NCI-H82 treated with DMSO at 0.1 percent for 48 hours (cell line): ENCODE measurements around the gene CNTN4.
"Not testable (repeated sequence)": the region's sequence is repeated elsewhere in the genome, so short reads cannot be mapped to it uniquely, and the experiment has no call there.

Experiments used
- DNase-seq: peaks from one replicate; lab custom pipeline; 2025; ENCODE audit not compliant: unreplicated experiment; lab: John Stamatoyannopoulos, UW

The CNTN4 gene

GRCh38 chr3:2512881-2513280 is 414.2 kb downstream of the CNTN4 start:
- peak; percentile 15 for DNase-seq

GRCh38 chr3:2513986-2514385 is 415.3 kb downstream of the CNTN4 start:
- no peak for DNase-seq

- no peak for DNase-seq
Measured at GRCh38 chr3:2516762-2517441, 418.2 kb downstream of the CNTN4 start.

GRCh38 chr3:2517500-2518172 is 419.0 kb downstream of the CNTN4 start:
- DNase-seq: no peak

DNA sequence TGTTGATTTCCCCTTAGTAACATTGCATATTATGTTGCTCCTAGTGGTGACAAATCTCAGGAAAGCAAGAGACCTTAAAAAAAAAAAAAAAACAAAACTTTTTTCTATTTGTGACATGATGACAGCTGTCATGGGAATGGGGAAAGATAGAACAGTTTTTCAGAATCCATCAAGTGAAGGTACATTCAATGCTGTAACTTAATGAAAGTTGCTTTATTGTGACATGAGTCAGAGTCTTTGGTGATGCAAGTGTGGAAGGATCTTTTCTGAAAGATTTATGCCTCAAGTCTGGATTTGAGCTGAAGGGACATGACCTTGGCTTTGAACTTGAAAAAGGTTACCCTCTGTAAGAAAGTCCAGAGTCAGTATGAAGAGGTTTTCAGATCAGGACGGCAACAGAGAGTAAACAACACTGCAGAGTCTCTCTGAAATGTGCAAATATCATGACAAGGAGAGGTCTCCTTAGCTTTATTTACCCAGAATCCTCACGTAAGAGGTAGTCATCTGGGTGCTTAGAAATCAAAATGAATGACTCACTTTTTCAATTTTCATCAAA is 424.7 kb downstream of the CNTN4 start:
- DNase-seq: no peak

DNA sequence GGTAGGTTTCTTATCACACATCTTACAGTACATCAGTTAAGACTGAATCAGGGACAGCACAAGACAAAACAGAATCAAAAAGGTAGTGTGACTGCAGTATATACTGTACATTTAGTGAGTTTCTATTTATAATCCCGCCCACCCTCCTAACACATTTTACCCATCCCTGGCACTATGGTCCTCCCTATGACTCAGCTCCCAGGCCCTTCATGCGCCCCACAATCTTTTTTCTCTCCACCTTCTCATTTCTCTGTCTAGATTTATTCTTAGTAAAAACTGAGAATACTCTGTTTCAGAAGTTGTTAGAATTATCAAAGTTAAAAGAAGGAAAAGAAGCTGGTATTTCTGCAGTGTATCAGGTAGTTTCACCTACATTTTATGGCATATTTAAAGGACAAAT is 427.3 kb downstream of the CNTN4 start:
- DNase-seq: no peak

DNA sequence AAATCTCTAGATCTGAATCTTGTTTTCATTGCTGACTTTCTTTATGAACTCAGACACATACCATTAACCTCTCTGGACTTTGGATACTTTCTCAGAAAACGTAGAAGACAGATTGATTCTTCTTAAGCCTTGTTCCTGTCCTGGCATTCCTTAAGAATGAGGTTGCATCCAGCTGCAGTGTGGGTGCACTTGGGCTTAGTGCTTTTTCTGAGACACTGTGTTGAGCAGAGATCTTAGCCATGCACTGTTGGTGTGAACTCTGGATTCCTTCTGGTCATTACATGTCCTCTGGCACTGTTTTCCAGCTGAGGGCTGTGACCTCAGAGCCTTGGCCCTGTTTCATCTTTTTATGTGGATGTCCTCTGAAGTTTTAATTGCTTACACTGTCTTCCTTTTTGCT is 428.3 kb downstream of the CNTN4 start:
- no peak for DNase-seq

GRCh38 chr3:2527328-2527727 is 428.7 kb downstream of the CNTN4 start:
- DNase-seq: not testable (repeated sequence)

- DNase-seq: not testable (repeated sequence)
Measured at GRCh38 chr3:2534767-2535166, 436.1 kb downstream of the CNTN4 start.

DNA sequence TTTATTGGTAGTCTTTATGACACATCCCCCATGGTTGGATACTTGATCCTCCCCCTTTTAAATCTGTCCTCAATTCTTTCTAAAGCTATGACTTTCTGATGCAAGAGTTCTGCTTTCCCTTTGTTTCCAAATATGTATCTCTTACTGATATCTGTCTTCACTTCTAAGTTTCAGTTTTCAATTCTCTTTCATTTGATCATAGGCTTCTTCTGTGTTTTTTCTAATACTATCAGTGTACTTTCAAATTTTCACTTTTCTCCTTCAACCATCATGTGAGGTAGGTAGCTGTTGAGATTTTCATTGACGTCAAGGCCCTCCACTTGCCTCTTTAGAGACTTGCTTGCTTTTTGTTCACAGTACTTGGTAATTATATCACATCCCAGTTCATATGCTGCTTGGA is 436.5 kb downstream of the CNTN4 start:
- no peak for DNase-seq

DNA sequence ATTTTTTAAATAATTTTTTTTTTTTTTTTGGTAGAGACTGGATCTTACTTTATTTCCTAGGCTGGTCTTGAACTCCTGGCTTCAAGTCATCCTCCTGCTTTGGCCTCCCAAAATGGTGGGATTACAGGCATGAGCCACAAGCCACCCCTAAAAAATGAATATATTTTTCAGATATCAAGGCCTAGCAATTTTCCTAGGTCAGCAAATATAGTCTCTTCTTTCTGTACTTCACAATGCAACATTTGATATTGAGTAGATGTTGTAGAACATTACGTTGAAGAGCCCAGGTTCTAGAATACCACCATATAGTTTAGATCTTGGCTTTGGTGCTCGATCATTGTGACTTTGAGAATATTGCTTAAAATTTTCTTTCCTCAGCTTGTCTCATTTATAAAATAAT is 437.9 kb downstream of the CNTN4 start:
- DNase-seq: no peak

- DNase-seq: no peak
Measured at GRCh38 chr3:2540115-2540514, 441.4 kb downstream of the CNTN4 start.

GRCh38 chr3:2543247-2543646 is 444.6 kb downstream of the CNTN4 start:
- no peak for DNase-seq

DNA sequence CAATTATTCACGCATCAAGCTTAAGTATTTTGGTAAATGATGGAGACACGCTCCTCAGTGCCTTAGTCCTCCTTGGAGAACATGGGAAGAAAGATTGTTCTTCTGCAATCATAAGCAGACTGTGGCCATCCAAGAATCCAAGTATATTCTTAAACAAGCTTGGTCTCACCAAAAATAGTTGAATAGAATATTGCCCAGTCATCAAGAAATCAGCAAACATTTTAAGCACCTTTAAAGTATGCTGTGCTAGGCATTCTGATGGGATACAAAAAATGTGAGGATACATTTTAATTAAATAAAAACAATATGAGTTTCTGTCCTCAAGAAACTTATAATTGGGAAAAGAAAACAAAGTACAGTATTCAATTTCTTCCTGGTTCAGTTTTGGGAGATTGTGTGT is 445.5 kb downstream of the CNTN4 start:
- no peak for DNase-seq

- DNase-seq: no peak
Measured at GRCh38 chr3:2544718-2545117, 446.1 kb downstream of the CNTN4 start.

DNA sequence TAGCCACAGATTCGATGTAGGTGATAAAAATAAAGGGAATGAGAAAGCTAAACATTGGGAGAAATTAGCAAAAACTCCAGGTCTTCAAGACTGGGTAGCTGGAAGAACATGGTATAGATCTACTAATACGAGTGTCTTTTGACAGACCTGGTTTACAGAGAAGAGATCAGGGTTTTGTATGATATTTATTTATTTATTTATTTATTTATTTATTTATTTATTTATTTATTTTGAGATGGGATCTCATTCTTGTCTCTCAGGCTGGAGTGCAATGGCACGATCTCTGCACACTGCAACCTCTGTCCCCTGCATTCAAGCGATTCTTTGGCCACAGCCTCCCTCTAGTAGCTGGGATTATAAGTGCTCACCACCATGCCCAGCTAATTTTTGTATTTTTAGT is 448.4 kb downstream of the CNTN4 start:
- no peak for DNase-seq

GRCh38 chr3:2554656-2555055 is 456.0 kb downstream of the CNTN4 start:
- DNase-seq: no peak

DNA sequence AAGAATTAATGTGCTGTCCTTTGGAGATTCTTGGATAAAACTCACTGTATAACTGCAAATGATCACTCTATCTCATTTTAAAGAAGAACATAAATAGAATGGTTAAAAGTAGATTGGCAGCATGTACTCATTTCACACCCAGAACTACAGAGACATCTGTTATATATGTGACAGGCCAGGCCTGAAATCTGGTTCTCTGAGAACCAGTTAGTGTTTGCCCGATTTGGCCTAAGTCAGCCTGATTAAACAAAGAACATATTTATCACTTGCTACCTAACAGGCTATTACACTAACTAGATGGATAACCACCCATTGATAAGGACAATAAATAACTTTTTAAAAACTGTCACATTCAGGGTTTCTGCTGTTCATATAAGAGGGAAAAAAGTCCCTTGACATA is 460.1 kb downstream of the CNTN4 start:
- DNase-seq: no peak

- DNase-seq: no peak
Measured at GRCh38 chr3:2567451-2567850, 468.8 kb downstream of the CNTN4 start.

DNA sequence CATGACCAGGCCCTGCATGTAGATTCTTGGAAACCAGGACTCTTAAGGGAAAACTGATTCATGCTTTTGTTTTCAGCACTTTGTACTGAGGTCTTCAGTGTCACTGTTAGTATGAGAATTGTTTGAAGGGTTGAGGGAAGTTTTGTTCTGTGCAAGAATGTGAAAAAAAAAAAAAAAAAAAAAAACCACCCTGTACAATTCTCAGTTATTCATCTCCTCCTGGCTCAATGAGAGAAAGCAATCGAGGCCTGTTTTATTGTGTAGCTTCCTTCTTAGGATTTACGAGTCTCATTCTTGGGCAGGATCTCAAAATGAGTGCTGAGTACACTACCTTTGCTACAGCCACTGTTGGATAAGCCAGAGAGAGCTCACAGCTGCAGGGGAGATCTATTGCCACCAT is 469.5 kb downstream of the CNTN4 start:
- DNase-seq: no peak

DNA sequence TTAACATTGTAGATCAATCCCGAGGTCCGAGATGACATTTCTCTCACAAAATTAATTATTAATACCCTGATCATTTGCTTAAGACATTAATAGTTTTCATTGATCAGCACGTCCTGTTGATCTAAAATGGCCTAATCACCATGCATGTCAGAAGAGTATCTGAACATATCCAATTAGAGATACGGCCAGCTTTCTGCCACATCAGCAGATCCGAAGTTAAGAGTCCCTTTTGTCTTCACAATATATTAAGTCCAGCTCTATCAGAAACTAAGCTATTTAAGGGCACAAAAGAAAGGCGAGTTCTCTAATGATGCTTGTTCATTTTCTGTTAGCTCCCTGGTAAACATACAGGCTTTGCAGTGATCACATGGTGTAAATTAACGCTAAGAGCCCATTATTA is 470.3 kb downstream of the CNTN4 start:
- DNase-seq: peak; percentile 21

DNA sequence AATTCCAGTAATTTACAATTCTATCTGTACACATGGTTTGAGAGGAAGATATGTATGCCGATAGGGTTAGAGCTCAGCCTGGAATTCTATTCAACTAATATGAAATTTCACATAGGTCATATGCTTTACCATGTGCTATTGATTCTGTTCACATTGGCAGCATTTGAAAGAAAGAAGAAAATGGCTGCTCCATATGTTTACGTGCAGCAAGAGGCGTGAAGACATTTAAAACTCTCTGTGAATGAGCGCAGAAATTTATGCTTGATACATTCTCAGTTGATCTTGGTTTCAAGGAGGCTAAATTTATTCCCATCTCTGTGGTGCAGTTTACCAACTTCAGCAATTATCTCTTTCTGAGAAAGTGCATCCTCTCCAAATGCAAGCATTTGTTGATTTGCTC is 478.9 kb downstream of the CNTN4 start:
- no peak for DNase-seq

DNA sequence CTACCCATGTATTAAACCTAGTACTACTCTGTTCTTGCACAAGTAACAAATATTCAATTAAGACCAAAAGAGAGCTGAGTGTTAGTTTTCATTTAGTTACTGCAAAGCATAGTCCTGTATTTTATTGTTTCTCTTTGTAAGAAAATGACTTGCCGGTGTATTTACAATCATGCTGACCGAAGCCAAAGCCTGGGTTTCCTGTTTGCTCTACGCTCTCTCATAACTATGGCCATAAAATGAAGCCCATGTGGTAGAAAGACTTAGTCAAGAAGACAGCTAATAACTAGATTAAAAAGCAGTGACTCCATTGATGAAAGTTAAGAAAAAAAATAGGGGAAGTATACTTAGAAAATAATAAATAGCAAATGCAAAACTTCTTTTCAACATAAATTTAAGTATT is 479.9 kb downstream of the CNTN4 start:
- DNase-seq: no peak
